Ecto neural progenitor cell (in vitro differentiated cells): ENCODE measurements around the gene HTD2.

Experiments
- DNase-seq: peaks from one replicate; pipeline ENCODE4 v3.0.0-alpha.2; 2018; ENCODE audit warnings: low spot score

The HTD2 gene

GRCh38 chr3:58358808-58359207 is 52.5 kb downstream of the HTD2 start:
- DNase-seq = no peak

GRCh38 chr3:58359621-58360020 is 53.3 kb downstream of the HTD2 start:
- no peak for DNase-seq

GRCh38 chr3:58361866-58362265 is 55.5 kb downstream of the HTD2 start:
- no peak for DNase-seq

- no peak for DNase-seq
Observed at GRCh38 chr3:58366699-58367098, 60.4 kb downstream of the HTD2 start.

GRCh38 chr3:58369038-58369437 is 62.7 kb downstream of the HTD2 start:
- no peak for DNase-seq
